HG03521 (cell line): ENCODE results near the gene NDUFS7.

Experiments
- ATAC-seq: cut with Tn5 transposase; IDR thresholded peaks from one replicate; pipeline ENCODE4 v1.9.1; 2021; ENCODE audit warnings: mild to moderate bottlenecking, moderate library complexity; ENCODE audit not compliant: unreplicated experiment

NDUFS7 gene

GRCh38 chr19:1384478-1385110, 887 bp downstream of the NDUFS7 start:
- ATAC-seq = no peak

GRCh38 chr19:1385816-1386215, 2.1 kb downstream of the NDUFS7 start:
- no peak for ATAC-seq

- no peak for ATAC-seq
Measured at GRCh38 chr19:1386945-1387683, 3.4 kb downstream of the NDUFS7 start.

GRCh38 chr19:1387684-1388636, 4.3 kb downstream of the NDUFS7 start:
- ATAC-seq = no peak

GRCh38 chr19:1388637-1389026, 4.9 kb downstream of the NDUFS7 start:
- ATAC-seq = no peak

GRCh38 chr19:1389033-1389940, 5.6 kb downstream of the NDUFS7 start:
- no peak for ATAC-seq

- ATAC-seq = no peak
Measured at GRCh38 chr19:1390890-1391423, 7.2 kb downstream of the NDUFS7 start.

GRCh38 chr19:1392407-1392806, 8.7 kb downstream of the NDUFS7 start:
- ATAC-seq = no peak

- ATAC-seq = no peak
Measured at GRCh38 chr19:1392939-1393530, 9.3 kb downstream of the NDUFS7 start.

- ATAC-seq = no peak
Measured at GRCh38 chr19:1393841-1394240, 10.1 kb downstream of the NDUFS7 start.

GRCh38 chr19:1394252-1395193, 10.8 kb downstream of the NDUFS7 start:
- no peak for ATAC-seq

GRCh38 chr19:1395194-1396018, 11.7 kb downstream of the NDUFS7 start:
- ATAC-seq = no peak

GRCh38 chr19:1396019-1396767, 12.5 kb downstream of the NDUFS7 start:
- no peak for ATAC-seq

- no peak for ATAC-seq
Measured at GRCh38 chr19:1396768-1397679, 13.3 kb downstream of the NDUFS7 start.

- ATAC-seq = no peak
Measured at GRCh38 chr19:1397838-1398237, 14.1 kb downstream of the NDUFS7 start.

GRCh38 chr19:1399079-1399478, 15.4 kb downstream of the NDUFS7 start:
- no peak for ATAC-seq
